Prostate gland (tissue), 2 donors: ENCODE measurements around the gene TM9SF2.

Experiments
- POLR2A ChIP-seq: fragments of 450-650 bp; IDR thresholded peaks from one replicate; pipeline ENCODE4 v1.6.1; 2016; ENCODE audit warnings: antibody characterized with exemption, mild to moderate bottlenecking
- TF ChIP-seq, protein P1 (sequence below), 4 experiments: fragments of 200-600 bp in 2 of 4; fragments of 450-650 bp in 2 of 4; sonication (generic) in 2 of 4; IDR thresholded peaks; 1 replicate in 3 of 4; 2 replicates in 1 of 4; pipeline ENCODE4 v1.5.1; 2016 to 2019; ENCODE audit warnings: antibody characterized with exemption in 4 of 4, mild to moderate bottlenecking in 2 of 4, moderate library complexity in 2 of 4

DNA sequence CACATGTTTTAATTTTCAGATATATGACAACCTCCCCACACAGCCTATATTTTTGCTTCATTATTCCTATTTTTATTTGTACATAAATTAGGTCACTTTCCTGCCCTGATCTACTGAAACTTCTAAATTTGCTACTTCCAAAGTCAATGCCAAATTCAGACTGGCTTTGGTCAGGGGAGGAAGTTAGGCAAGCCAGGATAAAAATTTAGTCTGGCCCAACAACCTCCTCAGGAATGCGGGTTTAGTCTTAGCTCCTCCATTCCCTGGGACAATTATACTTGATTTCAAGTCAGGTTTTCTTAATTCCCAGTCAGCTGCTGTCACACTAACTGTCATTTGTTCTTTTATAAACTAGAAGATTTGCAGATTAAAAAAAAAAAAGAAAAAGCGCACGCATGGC lies 84.3 kb downstream of the TM9SF2 start:
- TF ChIP-seq POLR2A = no peak
- TF ChIP-seq, protein P1, sequence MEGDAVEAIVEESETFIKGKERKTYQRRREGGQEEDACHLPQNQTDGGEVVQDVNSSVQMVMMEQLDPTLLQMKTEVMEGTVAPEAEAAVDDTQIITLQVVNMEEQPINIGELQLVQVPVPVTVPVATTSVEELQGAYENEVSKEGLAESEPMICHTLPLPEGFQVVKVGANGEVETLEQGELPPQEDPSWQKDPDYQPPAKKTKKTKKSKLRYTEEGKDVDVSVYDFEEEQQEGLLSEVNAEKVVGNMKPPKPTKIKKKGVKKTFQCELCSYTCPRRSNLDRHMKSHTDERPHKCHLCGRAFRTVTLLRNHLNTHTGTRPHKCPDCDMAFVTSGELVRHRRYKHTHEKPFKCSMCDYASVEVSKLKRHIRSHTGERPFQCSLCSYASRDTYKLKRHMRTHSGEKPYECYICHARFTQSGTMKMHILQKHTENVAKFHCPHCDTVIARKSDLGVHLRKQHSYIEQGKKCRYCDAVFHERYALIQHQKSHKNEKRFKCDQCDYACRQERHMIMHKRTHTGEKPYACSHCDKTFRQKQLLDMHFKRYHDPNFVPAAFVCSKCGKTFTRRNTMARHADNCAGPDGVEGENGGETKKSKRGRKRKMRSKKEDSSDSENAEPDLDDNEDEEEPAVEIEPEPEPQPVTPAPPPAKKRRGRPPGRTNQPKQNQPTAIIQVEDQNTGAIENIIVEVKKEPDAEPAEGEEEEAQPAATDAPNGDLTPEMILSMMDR (IDR thresholded peaks at IDR 0.05) = no peak
